HG03095 (cell line): ENCODE results near the gene CORO7.

ENCODE experiments used
- ATAC-seq: cut with Tn5 transposase; IDR thresholded peaks from one replicate; pipeline ENCODE4 v1.9.1; 2021; ENCODE audit warnings: moderate library complexity; ENCODE audit not compliant: unreplicated experiment

The CORO7 gene

DNA sequence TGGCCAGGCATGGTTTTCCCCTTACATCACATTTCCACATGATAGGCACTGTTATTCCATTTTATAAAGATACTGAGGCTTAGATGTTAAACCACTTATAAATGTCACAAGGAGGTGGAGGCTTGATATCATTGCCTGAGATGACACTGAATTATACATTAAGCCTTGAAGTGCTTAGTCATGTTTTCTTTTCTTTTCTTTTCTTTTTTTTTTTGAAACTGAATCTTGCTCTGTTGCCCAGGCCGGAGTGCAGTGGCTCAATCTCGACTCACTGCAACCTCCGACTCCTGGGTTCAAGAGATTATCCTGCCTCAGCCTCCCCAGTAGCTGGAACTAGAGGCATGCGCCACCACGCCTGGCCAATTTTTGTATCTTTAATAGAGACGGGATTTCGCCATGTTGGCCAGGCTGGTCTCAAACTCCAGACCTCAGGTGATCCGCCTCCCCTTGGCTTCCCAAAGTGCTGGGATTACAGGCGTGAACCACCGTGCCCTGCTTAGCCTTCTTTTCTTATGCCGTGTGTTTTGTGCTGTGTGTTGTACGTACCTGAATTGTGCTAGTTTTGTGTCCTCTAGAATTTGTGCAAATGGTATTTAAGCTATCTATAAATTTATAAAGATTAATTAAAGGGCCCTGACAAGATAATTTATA is 10.5 kb upstream of the CORO7 start:
- ATAC-seq: no peak

DNA sequence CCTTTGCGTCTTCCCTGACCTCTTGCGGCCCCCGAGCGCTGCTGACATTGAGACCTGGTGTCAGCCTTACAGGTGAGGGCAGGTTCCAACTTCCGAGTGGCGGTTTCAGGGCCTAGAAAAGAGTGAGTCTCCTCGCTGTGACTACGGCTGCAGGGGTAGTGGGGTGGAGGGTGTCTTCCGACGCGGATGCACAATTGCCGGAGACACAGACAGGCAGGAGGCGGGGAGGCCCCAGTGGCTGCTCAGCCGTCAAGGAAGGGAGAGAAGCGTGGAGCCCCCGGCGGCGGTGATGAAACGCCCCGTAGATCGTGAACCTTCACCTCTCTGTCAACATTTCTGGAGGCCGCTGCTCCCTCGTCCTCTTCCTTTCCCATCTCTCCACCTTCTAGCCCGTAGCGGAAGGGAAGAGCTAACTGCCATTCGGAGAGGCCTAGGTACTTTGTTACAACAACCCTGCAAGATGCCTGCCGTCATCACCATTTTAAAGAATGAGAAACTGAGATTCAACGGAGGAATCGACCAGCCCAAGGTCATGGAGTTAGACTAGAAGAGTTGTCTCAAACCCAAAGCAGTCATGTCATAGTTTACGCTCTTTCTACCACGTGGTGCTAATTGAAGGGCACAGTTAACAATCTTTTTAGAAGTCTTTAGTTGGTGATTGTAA is 9.8 kb upstream of the CORO7 start:
- peak; percentile 25 for ATAC-seq

DNA sequence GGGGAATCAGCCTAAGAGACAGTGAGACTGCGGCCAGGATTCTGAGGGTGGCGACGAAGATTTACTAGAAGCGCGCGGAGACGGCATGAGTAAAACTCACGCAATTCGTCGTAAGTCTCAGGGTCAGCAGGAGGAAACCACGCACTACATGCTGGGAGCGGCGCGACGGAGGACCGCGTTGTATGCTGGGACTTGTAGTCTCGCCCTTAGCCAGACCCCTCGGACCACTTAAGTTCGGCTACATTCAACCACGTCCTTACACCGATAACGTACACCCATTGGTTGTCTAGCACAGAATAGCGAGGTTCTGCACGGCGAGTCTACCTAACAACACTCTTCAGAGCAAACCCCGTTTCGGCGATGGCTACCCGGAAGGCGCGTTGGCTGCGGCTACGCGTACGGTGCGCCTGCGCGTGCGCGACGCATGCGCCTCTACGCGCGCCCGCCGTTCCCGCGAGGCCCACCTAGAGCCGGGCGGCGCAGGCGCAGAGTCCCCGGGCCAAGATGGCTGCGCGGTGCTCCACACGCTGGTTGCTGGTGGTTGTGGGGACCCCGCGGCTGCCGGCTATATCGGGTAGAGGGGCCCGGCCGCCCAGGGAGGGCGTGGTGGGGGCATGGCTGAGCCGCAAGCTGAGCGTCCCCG is 9.1 kb upstream of the CORO7 start, which contains the start of gene DNAJA3:
DNAJA3 (plus strand) TSS at position 491 of the 643 bp plus-strand sequence; CDS start at position 505, 14 bp downstream.
- ATAC-seq: peak; percentile 83

DNA sequence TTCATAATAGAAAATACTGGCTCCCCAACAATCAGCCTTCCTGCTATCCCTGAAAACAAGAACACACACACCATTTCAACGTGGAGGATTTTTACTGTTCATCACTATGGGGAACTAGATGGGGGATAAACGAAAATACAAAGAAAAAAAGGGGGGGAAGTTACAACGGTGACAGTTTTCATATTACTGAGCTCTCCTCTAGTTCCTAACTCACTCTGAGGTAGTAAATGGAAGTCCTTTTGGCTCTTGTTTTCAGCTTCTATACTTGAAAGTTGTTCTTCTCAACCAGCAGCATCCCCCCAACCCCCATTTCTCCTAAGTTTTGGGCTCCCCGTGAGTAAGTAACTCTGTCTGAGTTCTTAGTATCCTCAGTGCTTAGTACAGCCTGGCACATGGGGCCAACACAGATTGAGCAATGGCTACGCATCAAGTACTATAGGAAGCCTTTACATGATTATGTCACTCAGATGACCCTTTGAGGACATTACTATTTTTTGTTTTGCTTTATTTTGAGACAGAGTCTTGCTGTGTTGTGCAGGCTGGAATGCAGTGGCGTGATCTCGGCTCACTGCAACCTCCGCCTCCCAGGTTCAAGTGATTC is 4.2 kb upstream of the CORO7 start:
- no peak for ATAC-seq

DNA sequence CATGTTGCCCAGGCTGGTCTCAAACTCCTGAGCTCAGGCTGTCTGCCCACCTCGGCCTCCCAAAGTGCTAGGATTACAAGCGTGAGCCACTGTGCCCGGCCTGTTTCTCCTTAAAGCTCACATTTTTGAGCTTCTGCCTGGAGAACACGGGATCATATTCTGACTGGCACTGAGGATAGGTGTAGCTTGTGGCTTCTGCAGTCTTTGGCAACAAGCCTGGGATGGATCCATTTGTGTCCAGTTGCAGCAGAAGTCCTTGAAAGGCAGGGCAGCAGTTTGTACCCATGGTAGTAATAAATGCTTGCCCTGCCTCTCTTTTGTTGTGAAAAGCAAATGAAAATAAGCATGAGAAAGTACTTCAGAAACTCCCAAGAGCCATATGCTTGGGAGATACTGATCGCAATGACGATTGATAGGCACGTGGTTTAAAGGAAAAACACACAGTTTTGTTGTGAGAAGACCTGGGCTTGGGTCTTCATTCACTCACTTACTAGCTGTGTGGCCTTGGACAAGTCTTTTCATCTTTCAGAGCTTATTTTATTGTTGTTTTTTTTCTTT is 3.1 kb upstream of the CORO7 start:
- no peak for ATAC-seq

DNA sequence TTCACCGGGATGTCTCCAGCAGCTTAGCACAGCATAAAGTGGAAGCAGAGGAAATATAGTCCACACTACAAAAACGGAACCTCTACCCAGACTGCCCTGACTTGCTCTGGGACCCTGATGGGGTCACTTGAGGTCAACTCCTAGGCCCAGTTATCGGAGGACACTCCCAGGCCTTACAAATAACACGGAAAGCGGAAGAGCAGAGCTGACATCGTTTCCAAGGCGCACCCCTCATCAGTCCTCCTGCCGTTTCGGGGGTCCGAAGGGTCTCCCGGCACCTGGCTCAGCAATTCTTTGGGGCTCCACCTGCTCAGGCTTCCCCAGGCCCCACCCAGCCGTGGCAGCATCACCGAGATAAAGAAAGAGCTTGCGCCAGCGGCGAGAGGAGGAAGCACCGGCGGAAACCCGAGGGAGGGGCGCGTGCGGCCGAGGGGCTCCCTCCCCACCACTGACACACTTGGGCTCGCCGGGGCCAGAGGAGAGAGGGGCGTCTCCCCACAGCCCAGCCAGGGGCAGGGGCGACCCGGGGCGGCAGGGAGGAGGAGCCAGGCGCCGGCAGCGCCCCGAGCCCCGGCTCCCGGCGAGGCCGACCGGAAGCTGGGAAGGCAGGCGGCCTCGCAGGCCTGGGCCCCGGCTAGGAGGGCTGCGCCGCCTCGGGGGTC is 727 bp downstream of the CORO7 start:
- ATAC-seq: no peak

DNA sequence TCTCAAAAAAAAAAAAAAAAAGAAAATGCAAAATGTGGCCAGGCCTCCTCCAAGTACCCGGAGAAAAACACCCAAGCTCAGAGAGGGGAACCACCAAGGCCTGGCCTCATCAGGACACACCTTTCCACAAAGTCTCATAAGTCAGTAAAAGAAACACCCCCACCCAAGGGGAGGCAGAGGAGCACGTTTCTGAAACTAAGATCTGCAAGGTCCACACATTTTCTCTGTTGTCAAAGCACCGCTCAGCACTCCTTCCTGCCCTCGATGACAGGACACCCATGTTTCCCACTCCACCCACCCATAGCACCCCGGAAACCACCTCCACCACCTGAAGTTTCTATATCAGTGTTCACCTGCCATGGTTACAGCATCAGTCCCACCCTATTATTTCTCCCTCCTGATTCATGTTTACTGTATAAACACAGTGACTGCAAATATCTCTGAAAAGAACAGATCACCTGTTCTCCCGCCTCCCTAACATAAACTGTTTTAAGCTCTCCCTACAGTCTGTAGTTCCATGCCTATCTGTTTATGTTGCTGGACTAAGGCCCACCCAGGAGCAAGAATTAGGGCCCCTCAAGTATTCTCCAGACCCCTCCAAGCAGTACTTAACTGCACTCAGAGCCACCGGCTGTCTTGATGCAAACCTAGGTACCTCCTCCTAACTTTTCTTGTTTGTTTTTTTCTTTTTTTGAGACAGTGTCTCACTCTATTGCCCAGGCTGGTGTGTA is 2.0 kb downstream of the CORO7 start:
- peak; percentile 54 for ATAC-seq

DNA sequence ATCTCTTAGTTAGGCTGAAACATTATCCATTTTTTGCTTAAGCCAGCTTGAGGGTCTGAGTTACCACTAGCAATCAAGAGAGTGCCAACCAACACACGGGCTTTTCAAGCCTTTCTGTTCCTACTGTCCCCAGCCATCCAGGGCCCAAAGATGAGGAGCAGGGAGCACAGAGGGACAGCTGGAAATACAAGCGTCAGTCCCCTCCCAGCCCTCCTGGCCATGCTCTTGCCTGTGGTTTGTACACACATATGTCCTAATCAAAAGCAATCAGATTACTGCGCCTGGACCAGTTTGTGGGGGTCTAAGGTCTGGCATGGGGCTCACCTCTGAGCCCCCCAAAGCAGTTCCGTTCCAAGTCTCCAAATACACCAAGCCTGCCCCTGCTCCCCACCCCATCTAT is 3.5 kb downstream of the CORO7 start:
- no peak for ATAC-seq

DNA sequence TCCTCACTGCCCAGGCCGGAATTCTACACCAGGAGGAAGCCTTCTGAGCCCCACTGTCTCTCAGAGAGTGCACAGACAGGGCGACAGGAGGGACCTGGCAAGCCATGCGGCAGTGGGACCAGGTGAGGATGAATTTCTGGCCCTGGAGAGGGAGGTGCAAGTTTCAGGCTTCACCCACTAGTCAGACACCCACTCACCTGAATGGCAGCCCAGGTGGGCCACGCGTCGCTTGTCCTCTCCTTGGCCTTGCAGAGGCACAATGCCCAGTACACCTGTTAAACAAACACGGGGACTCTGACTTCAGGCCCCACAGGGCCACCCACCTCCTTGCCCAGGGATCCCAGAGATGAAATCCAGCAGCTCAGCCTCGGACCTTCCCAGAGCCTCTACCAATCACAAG is 4.2 kb downstream of the CORO7 start:
- no peak for ATAC-seq

DNA sequence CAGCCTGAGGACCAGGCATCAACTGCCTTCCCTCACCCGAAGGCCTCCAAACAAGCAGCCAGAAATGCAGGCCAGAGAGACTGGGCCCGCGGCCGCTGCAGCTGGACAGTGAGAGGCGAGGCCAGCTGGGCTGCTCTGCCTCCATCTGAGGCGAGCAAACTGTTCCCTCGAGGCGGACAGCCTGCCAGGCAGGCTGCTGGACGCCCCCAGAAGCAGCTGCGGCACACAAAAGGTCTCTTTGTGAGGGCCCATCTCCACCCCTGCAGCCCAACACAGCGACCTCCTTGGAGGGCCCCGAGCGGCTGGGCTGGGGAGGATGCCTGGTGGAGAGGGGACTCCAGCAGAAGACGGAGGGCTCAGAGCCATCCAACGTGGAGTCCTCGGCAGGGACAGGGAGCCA is 4.7 kb downstream of the CORO7 start:
- ATAC-seq: no peak

DNA sequence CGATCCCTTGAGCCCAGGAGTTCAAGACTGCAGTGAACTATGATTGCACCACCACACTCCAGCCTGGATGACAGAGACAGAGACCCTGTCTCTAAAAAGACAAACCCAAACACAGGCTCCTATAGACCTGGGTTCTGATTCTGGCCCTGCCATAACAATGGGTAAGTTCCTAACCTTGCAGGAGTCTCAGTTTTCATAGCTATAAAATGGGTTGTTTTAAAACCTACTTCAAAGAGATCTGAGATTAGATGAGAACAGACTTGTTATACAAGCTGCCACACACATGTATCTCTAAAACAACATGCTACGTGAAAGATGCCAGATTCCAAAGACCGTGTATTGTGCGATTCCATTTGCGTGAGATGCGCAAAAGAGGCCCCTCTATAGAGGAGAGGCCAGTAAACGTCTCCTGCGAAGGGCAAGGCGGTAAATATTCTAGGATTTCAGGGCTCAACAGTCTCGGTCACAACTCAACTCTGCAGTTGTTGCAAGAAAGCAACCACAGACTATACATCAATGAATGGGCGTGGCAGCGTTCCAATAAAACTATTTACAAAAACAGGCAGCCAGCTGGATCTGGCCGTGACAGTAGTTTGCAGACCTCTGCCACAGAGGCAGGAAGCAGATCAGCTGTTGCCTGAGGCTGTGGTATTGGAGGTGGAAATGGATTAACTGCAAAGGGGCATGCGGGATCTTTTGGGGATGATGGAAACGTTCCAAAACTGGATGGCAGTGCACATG is 5.9 kb downstream of the CORO7 start:
- no peak for ATAC-seq

DNA sequence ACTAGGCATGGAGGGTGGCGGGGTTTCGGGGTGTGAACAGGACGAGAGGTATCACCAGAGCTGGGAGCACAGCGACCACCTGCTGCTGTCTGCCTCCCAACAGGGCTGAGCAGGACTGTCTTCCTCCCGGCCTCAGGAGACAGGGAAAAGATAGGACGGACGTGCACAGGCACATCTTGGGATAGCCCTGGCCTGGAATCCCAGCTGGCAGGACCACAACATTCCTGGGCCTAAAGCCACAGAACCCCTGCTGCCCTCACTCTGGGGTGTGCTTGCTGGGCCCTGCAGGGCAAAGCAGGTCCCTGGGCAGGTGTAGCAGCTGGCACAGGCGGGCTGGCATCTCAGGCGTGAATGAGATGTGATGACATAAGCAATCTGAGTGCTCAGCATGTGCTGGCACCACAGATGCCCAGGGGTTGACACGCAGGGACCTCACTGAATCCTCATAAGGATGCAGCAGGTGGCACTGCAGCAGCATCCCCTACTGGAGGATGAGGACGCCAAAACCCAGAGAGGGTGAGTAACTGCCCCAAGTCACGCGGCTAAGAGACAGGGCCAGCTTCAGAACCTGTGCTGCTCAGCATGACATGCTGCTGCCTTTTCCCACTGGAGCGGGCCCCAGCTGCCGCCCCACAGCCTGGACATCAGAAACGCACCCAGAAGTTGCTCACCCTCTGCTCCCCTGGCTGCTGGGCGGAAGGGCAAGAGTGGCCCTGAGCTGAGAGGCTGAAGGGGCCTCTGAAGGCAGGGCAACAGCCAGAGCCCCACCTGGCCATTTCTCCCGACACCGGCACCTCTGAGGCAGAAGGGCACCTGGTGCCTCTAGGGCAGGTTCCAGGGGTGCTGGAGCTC is 7.1 kb downstream of the CORO7 start:
- no peak for ATAC-seq

DNA sequence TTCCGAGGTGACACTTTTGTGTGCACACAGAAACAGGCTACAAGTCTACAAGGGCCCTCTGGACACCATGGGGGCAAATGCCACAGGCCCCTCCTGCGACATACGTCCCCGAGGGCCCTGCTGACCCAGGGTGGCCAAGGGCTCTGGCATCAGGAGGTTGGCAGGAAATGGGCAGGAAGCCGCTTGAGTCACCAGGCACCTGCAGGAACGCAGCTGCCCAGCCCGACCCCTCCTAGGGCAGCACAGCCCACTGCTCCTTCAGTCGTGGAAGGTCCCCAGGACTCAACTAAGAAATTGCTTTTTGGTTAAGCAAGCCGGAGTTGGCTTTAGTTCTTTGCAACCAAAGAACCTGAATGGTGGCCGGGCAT is 8.1 kb downstream of the CORO7 start:
- ATAC-seq: no peak

DNA sequence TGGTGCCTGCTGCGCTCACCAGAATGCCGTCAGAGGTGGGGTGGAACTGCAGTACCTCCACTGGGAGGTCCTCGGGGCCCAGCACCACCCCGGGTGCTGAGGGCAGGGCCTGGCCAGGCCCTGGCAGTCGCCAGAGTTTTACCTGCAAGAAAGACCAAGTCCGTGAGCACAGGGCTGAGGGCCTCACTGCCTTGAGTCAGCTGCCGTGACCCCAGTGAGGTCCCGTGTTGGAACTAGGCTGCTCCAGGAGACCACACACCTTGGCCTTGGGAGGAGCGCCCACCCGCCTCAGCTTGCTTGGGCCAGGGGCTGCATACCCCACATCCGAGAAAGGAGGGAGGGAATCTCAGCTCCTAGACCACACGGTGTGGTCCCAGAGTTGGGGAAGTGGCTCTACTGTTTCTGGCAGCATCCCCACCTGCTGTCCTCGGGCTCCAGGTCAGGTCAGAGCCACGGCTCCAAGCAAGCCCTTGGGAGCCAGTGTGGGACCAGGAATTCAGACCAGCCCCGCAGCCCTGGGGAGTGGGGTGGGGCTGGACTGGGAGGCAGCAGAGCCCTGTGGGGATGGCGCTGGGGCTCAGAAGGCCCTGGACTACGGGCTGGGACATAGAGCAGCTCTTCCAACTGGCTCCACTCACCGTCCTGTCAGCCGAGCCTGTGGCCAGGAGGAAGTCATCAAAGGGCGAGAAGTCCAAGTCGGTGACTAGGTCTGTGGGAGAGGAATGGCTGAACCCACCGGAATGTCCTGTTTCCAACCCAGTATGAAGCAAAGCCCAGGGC is 8.7 kb downstream of the CORO7 start:
- no peak for ATAC-seq

DNA sequence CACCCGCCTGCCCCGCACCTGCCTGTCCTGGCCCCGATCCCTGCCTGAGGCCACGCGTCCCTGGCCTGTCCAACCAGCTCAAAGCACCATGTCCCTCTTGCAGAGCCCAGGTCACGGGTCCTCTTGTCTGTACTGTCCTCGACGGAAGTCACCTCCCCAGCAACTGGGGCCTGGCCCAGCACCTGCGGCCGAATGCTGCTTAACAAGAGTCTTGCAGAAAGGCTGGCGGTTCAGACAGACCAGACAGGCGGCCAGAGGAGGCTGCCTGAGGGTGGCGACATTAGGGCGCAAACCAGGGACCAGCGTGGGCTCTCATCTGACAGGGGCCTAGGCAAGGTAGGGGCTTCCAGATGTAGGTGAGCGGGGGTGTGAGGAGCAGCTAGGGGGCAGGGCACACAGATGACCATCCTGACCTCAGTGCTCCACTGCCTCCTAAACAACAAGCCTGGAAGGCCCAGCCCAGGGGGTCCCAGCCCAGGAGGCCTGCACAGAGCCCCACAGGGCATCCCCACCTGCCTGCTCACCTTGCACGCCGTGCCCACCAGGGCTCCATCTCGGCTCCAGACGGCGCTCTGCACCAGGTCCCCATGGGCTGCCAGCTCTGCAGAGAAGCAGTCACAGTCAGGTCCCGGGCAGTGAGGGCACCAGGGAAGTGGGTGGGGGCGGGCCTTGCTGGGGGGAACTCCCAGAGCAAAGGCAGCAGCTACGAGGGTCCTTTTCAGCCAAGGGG is 11.3 kb downstream of the CORO7 start:
- ATAC-seq: no peak

DNA sequence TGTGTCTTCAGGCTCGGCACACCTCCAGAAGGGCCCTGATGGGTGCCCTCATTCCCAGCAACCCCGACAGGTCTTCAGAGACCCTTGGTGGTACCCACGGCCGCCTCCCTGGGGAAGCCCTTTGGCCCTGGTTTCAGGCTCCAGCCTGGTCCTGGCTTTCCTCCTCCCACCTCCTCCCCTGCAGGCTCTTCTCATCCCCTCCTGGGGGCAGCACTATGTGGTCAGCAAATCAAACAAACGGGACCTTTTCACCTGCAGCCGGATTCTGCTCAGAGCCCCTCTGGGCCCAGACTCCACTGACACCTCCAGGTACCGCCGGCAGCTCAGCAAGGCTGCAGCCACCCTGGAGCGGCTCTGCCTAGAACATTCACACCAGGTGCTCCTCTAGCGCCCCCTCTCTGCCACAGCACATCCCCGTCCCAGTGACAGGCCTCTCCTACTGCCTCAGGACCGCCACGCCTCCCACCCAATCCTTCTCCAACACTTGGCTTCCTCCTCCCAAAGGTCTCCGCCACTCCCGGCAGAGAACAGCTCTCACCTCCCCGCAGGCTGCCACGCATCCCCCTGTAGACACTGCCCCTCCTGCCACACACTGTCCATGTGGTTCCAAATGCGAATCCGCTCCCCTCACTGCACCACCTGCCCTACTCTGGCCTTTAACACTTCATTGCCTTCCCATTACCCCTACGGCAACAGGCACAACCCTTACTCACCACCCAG is 12.0 kb downstream of the CORO7 start:
- no peak for ATAC-seq
